ENCODE data around the gene POLDIP2. TPM values are rescaled to one million over a fixed set of nuclear protein-coding genes. Genes with fewer than 3 reads are reported as not detected.

The POLDIP2 gene
- total RNA-seq = 70.8 and 82.9 TPM in 2 replicates

DNA sequence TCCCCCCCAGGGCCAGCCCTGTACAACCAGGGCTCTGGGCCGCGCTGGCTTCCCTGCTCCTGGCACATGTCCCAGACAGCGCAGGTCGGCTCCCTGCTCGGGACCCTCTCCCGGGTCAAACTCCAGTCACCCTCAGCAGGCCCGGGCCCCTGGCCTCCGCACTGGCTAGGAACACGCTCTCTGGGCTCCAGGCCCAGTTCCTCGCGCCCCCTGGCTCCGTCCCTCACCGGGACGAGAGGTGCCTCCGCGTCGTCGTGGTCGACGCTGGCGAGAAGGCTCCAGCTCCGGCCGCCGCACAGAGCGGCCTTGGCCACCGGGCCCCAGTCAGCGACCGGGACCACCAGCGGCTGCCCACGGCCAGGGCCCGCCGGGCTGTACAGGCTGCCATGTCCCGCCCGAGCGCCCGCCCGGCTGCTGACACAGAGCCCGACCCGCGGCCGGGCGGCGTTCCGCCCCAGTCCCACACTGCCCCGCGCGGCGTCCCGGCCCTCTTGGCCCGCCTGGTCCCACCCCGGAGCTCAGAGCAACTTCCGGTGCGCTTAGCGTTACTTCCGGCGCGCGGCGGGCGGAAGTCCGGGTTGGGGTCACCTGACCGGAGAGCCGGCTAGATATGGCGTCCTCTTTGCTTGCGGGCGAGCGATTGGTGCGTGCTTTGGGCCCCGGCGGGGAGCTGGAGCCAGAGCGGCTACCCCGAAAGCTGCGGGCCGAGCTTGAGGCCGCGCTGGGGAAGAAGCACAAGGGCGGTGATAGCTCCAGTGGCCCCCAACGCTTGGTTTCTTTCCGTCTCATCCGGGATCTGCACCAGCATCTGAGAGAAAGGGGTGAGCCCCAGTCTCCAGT is at the start of gene POLDIP2:
Gene POLDIP2 (minus strand): TSS at position 467 of the 840 bp plus-strand sequence. CDS start 79 bp downstream, at position 388.

DNA sequence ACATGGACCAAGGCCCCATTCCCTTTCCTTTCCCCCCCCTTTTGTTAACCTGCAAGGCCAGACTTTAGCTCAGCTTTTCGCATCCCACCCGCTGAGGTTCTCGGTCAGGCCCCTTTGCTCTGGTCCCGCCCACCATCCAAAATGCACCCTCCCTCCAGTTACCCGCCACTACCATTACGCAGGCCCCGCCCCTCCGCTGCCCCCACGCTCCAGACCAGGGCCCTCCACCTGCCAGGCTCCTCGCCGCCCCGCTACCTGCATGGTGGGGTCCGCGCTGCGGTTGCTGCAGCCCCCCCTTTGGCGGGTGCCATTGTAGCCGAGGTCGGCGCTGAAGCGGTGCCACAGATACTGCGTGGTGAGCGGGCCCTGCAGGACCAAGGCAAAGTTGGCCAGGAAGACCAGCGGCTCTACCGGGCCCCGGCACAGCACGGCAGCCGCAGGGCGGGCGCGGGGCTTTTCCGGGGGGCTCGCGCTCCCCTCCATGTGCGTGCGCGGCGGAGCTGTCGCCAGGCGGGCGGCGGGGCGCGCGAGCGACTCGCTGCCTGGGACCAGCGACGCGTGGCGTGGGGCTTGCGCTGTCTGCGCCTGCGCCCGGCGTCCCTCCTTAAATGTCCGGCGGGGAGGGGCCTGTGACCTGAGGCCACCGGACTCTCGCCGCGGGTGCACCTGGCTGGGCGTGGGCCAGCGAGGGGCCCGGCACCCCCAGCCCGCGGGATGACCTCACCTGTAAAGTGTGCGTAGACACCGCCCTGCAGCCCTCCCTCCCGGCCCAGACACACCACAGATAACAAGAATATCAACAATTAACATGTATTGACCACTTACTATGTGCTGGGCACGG is 48.5 kb upstream of the POLDIP2 start, which contains the start of gene SLC46A1:
Gene SLC46A1 (minus strand): TSS at position 581 of the 841 bp plus-strand sequence. CDS start 98 bp downstream, at position 483.

GRCh38 chr17:28371245-28372202 is 14.2 kb upstream of the POLDIP2 start, which contains the start of gene SARM1:
Gene SARM1 (plus strand): TSS chr17:28371694. CDS start chr17:28372033, 339 bp downstream.

GRCh38 chr17:28370035-28370743 is 12.9 kb upstream of the POLDIP2 start, which contains the start of gene VTN:
Gene VTN (minus strand): TSS chr17:28370307. CDS start chr17:28370203, 104 bp downstream.

GRCh38 chr17:28364665-28365363 is 7.5 kb upstream of the POLDIP2 start, which contains the start of gene SEBOX:
Gene SEBOX (minus strand): TSS chr17:28365199. CDS start chr17:28365151, 48 bp downstream.

GRCh38 chr17:28335201-28335958 is 21.9 kb downstream of the POLDIP2 start, which contains the start of the genes IFT20 and TNFAIP1:
Gene IFT20 (minus strand): TSS chr17:28335472. CDS start chr17:28331985, 3,487 bp downstream.
Gene TNFAIP1 (plus strand): TSS chr17:28335761. CDS start chr17:28339522, 3,761 bp downstream.

DNA sequence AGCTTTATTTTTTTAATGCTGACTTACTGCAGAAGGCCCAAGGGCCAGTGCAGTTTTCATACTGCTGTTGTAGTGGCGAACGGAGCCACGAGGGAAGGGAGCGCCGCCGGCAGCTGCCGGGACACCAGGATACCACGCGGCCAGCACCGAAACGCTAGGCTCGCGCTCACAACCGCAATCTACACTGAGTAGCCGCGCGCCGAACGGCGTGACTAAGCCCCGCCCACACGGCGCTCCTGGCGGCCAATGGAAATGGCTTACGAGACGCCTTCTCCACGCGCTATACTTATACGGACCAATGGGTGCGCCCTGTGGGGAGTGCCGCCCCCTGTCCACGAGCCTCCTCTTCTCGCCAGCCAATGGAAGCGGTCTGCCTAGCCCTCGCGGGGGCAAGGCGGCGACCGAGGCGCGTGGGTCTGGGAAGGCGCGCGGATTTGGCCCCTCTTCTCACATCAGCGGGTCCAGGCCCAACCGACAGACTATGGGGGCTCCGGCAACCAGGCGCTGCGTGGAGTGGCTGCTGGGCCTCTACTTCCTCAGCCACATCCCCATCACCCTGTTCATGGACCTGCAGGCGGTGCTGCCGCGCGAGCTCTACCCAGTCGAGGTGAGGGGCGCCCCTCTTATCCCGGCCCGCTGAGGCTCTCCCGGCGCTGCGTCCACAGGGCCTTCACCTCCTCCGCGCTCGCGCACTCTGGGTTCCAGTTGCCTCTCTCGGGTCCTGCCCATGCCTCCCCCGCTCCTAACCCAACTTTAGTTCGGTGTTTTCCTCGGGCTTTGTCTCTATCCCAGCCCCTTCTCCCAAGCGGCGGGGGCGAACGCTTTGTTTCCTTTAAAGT is 38.3 kb downstream of the POLDIP2 start, which contains the start of gene TMEM97:
Gene TMEM97 (plus strand): TSS at position 442 of the 839 bp plus-strand sequence. CDS start 40 bp downstream, at position 482.

Other genes starting within 250 kb of the POLDIP2 start
- 10.6 and 14.3 TPM in 2 replicates for gene TMEM97, start 38.3 kb downstream of the POLDIP2 start, total RNA-seq
- 42.4 and 48.0 TPM in 2 replicates for gene IFT20, start 22.1 kb downstream of the POLDIP2 start, total RNA-seq
- 26.6 and 65.3 TPM in 2 replicates for gene TNFAIP1, start 21.8 kb downstream of the POLDIP2 start, total RNA-seq
- not detected in 2 replicates for gene SEBOX, start 7.7 kb upstream of the POLDIP2 start, total RNA-seq
- gene VTN, start 12.8 kb upstream of the POLDIP2 start, total RNA-seq = not detected in 2 replicates
- 0.21 and 0.48 TPM in 2 replicates for gene SARM1, start 14.2 kb upstream of the POLDIP2 start, total RNA-seq
- 6.3 and 12.6 TPM in 2 replicates for gene SLC46A1, start 48.7 kb upstream of the POLDIP2 start, total RNA-seq
- gene SLC13A2, start 116.1 kb upstream of the POLDIP2 start, total RNA-seq = not detected in 2 replicates
- 0.21 and 0.24 TPM in 2 replicates for gene FOXN1, start 148.8 kb upstream of the POLDIP2 start, total RNA-seq
- 30.6 and 34.5 TPM in 2 replicates for gene UNC119, start 195.1 kb upstream of the POLDIP2 start, total RNA-seq
- gene PIGS, start 214.0 kb upstream of the POLDIP2 start, total RNA-seq = 45.2 and 48.4 TPM in 2 replicates
- 78.4 and 88.7 TPM in 2 replicates for gene ALDOC, start 219.4 kb upstream of the POLDIP2 start, total RNA-seq
- 0.85 and 3.9 TPM in 2 replicates for gene SPAG5, start 241.5 kb upstream of the POLDIP2 start, total RNA-seq